Stimulated activated CD8-positive, alpha-beta memory T cell treated with anti-CD3 and anti-CD28 coated beads, Interleukin-4, amount 100 ng/mL, for 4 hours (primary cell): ENCODE data around the gene VCX.
"Not testable (repeated sequence)": the region's sequence is repeated elsewhere in the genome, so short reads cannot be mapped to it uniquely, and the experiment has no call there.

Source experiments
- DNase-seq, 2 donors: peaks; one replicate each; pipeline ENCODE4 v3.0.0-alpha.2; 2020; ENCODE audit warnings: low read depth in 2 of 2, low spot score in 1 of 2

The VCX gene

GRCh38 chrX:7842871-7843270, at the start of gene VCX:
TSS of gene VCX (plus strand) at chrX:7843171. CDS start at chrX:7843204, 33 bp downstream.
- DNase-seq: not testable (repeated sequence)

GRCh38 chrX:7798327-7798726, 44.6 kb upstream of the VCX start:
- no peak for DNase-seq

GRCh38 chrX:7801711-7802110, 41.3 kb upstream of the VCX start:
- DNase-seq: no peak

- no peak for DNase-seq
These were observed 27.7 kb upstream of the VCX start for GRCh38 chrX:7815166-7815805.

GRCh38 chrX:7828594-7828993, 14.4 kb upstream of the VCX start:
- DNase-seq: no peak

GRCh38 chrX:7841084-7841805, 1.7 kb upstream of the VCX start:
- DNase-seq: no peak

GRCh38 chrX:7852166-7852565, 9.2 kb downstream of the VCX start:
- DNase-seq: no peak

GRCh38 chrX:7872042-7872441, 29.1 kb downstream of the VCX start:
- DNase-seq: no peak

- DNase-seq: no peak
These were observed 34.0 kb downstream of the VCX start for GRCh38 chrX:7876957-7877356.

- no peak for DNase-seq
These were observed 46.2 kb downstream of the VCX start for GRCh38 chrX:7889135-7889534.

GRCh38 chrX:7889680-7890079, 46.7 kb downstream of the VCX start:
- no peak for DNase-seq

- DNase-seq: no peak
These were observed 49.0 kb downstream of the VCX start for GRCh38 chrX:7891928-7892327.
